K562 (cell line): ENCODE results near the gene CD19. TPM values are rescaled to one million over a fixed set of nuclear protein-coding genes. Genes with fewer than 3 reads are reported as not detected.
A peak's percentile ranks its signal among the peaks of the same experiment; 100 is the strongest.

Experiments used
- CREM ChIP-seq: IDR thresholded peaks from 2 replicates; pipeline ENCODE4 v1.6.1; 2014; ENCODE audit warnings: antibody characterized with exemption, low read depth
- JUND ChIP-seq, 2 experiments: IDR thresholded peaks; 2 replicates in 1 of 2; 3 replicates in 1 of 2; pipeline ENCODE4 v1.6.1; 2011; ENCODE audit warnings: borderline replicate concordance in 2 of 2, low read depth in 2 of 2, low read length in 2 of 2, improper control_type of control experiment in 1 of 2, missing biosample characterization in 1 of 2, missing genetic modification characterization in 1 of 2, missing genetic modification reagents in 1 of 2
- MAZ ChIP-seq, 2 experiments: fragments of 450-650 bp in 1 of 2; sonication (generic) in 1 of 2; formaldehyde crosslinking; IDR thresholded peaks in 1 of 2; conservative IDR thresholded peaks in 1 of 2; 2 replicates each; pipeline versions ENCODE4 v1.4.0 to v1.5.0; 2020; ENCODE audit warnings: mild to moderate bottlenecking in 1 of 2, missing genetic modification reagents in 1 of 2
- NCOA6 ChIP-seq: fragments of 450-650 bp; IDR thresholded peaks from 2 replicates; pipeline ENCODE4 v1.6.1; 2017; ENCODE audit warnings: mild to moderate bottlenecking
- RAD21 ChIP-seq, 2 experiments: fragments of 250-450 bp in 1 of 2; fragments of 450-650 bp in 1 of 2; sonication (Bioruptor Pico) in 1 of 2; formaldehyde crosslinking in 1 of 2; IDR thresholded peaks in 1 of 2; conservative IDR thresholded peaks in 1 of 2; 2 replicates each; pipeline versions ENCODE4 v1.4.0 to v1.8.0; 2020 to 2022; ENCODE audit warnings: mild to moderate bottlenecking in 2 of 2, moderate library complexity in 1 of 2
- SMAD1 ChIP-seq: fragments of 150-350 bp; IDR thresholded peaks from 2 replicates; pipeline ENCODE4 v1.6.1; 2014; ENCODE audit warnings: low read length, low read depth; ENCODE audit not compliant: partially characterized antibody
- SMC3 ChIP-seq: conservative IDR thresholded peaks from 2 replicates; pipeline ENCODE4 v1.6.1; 2011; ENCODE audit warnings: low read depth, low read length, improper control_type of control experiment; ENCODE audit not compliant: insufficient read depth
- XRCC5 ChIP-seq: fragments of 200-400 bp; formaldehyde crosslinking; IDR thresholded peaks from 2 replicates; pipeline ENCODE4 v1.6.1; 2017; ENCODE audit warnings: low read depth, mild to moderate bottlenecking, low read length
- ZNF431 ChIP-seq: sonication (generic); formaldehyde crosslinking; IDR thresholded peaks from 2 replicates; pipeline ENCODE4 v1.8.0; 2022; ENCODE audit warnings: mild to moderate bottlenecking, missing genetic modification reagents
- polyA plus RNA-seq, 8 experiments: library from polyadenylated mRNA; depleted of rRNA in 4 of 8; stranded (reverse) in 5 of 8; unstranded in 3 of 8; fragments of >200 nt; fragmentation: Nextera tagmentation in 2 of 8; fragmentation: Illumina TruSeq in 1 of 8; extraction: Ambion mirVana in 2 of 8; extraction: Trizol in 1 of 8; gene quantifications; 2 replicates each; pipeline versions ENCODE4 v1.2.1 to v1.2.3, GENCODE V29; 2011 to 2014; ENCODE audit warnings: inconsistent platforms in 1 of 8, missing spikeins in 1 of 8
- total RNA-seq, 7 experiments: library from RNA; depleted of rRNA in 6 of 7; stranded (reverse); fragments of >200 nt in 6 of 7; fragmentation: Illumina TruSeq in 2 of 7; extraction: Trizol in 2 of 7; gene quantifications; 2 replicates each; pipeline versions ENCODE4 v1.2.1 to v1.2.3, GENCODE V29; 2011 to 2021; ENCODE audit warnings: low replicate concordance in 1 of 7
- TF ChIP-seq, protein P1 (sequence below), 3 experiments: fragments of 200-800 bp in 1 of 3; sonication (Bioruptor generic) in 1 of 3; sonication (generic) in 1 of 3; formaldehyde crosslinking in 1 of 3; IDR thresholded peaks; 2 replicates each; pipeline versions ENCODE4 v1.6.1 to v1.8.0; 2016 to 2022; ENCODE audit warnings: mild to moderate bottlenecking in 2 of 3, missing compliant biosample characterization in 2 of 3, missing genetic modification characterization in 2 of 3, missing genetic modification reagents in 1 of 3

CD19 gene
- total and polyA plus RNA-seq, 9 of the 15 experiments (the other 6 are each of a cell fraction or from before 2014, with no cell fraction given) = 0.27 to 3.7 (median 2.0) TPM; not detected in 1

DNA sequence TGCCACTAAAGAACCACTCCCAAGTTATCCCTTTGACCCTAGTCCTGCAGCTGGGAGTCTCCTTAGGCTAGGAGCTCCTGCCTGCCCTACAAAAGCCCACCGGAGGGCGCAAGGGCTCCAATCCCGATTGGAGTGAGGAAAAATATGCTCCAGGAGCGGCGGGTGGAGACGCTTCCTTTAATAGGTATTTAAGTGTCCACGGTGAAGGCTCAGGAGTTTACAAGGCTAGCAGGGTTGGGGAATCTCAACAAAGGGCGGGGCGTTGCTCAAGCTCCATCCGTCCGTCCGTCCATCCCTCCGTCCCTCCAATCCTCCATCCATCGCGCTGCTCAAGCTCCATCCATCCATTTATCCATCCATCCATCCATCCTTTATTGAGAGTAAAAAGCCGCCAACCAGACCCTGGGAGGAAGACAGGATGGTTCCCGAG lies 42.3 kb downstream of the CD19 start (continued):
- TF ChIP-seq, protein P1, sequence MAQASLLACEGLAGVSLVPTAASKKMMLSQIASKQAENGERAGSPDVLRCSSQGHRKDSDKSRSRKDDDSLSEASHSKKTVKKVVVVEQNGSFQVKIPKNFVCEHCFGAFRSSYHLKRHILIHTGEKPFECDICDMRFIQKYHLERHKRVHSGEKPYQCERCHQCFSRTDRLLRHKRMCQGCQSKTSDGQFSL (CRISPR knock-in tag; IDR thresholded peaks at IDR 0.05) = no peak
- TF ChIP-seq, protein P1 (tag; IDR thresholded peaks at IDR 0.05) = no peak
- peak; percentile 49; the same call in 1 of the 2 replicates for TF ChIP-seq SMC3
- no peak for TF ChIP-seq JUND (IDR thresholded peaks at IDR 0.05; ENCODE audit: borderline replicate concordance, low read depth, low read length)
- TF ChIP-seq JUND (tag; IDR thresholded peaks at IDR 0.05; ENCODE audit: borderline replicate concordance, low read depth, low read length) = 0 out of 3 replicates have a peak, but pooled peaks have one; percentile 4
- 0 out of 2 replicates have a peak, but pooled peaks have one; percentile 1 for TF ChIP-seq XRCC5
- peak; percentile 75; the same call in 1 of the 2 replicates for TF ChIP-seq ZNF431 (CRISPR knock-in tag)
- TF ChIP-seq SMAD1 = no peak
- no peak for TF ChIP-seq NCOA6
- peak; percentile 57 to 78 for TF ChIP-seq RAD21 (CRISPR knock-in tag; conservative IDR thresholded peaks at IDR 0.05 in 1 of 2, IDR thresholded peaks at IDR 0.05 in 1 of 2)
- no peak for TF ChIP-seq CREM
- TF ChIP-seq MAZ (CRISPR knock-in tag; conservative IDR thresholded peaks at IDR 0.05 in 1 of 2, IDR thresholded peaks at IDR 0.05 in 1 of 2) = peak in 1 of 2 experiments; percentile 37; a peak in 1 of 4 replicates
